GM20431 (cell line): ENCODE data around the gene FHIT.

Source experiments
- in situ Hi-C: fragments of 300-500 bp; cut with MseI, MboI; formaldehyde crosslinking; loops from one replicate; pipeline ENCODE4 v1.15.0; 2020; ENCODE audit warnings: low sequenced_read_pairs; ENCODE audit not compliant: unreplicated experiment

Gene FHIT

DNA sequence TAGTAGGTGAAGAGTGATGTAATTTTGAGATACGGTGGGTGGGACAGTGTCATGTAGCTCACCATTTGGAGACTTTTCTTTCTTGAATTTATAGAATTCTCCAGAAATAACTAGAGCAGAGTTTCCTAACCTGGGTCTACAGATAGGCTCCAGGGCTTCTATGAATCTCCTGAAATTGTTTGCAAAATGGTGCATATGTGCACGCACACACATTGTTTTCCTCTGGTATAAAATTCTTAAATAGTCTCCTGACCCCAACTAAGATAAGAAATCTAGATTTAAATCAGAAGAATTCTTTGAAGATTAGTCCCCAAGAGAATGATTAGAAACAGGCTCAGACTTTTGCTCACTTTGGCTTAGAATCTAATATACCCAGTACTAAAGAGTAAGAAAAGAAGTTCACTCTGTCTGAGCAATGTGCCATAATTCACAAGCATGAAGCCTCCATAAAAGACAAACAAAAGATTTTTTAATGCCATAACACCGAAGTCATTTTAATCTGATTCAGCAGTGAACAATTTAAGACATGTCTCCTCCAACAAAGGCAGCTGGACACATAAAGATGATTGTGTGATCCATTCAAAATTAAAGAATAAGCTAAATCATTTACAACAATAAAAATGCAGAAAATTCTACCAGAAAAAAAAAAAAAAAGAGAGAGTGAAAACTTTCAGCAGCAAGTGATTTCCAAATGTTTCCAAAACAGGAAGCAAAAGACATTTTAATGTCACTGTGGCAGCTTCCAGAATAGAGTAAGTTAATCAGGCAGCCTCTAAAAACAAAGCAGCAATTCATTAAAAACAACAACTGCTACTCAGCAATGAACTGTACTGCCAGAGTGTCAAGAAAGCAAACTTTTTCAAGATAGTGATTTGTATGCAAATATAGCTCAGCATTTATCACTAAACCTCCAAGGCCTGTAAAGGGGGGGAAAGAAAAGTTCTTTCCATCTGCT lies 1225.9 kb downstream of the FHIT start:
- in situ Hi-C loops = no loop called here

GRCh38 chr3:60024400-60024799 lies 1226.9 kb downstream of the FHIT start:
- in situ Hi-C loops = no loop called here

- in situ Hi-C loops = no loop called here
These were observed 1228.1 kb downstream of the FHIT start for GRCh38 chr3:60023189-60023588.

GRCh38 chr3:60017631-60018030 lies 1233.6 kb downstream of the FHIT start:
- in situ Hi-C loops = no loop called here

DNA sequence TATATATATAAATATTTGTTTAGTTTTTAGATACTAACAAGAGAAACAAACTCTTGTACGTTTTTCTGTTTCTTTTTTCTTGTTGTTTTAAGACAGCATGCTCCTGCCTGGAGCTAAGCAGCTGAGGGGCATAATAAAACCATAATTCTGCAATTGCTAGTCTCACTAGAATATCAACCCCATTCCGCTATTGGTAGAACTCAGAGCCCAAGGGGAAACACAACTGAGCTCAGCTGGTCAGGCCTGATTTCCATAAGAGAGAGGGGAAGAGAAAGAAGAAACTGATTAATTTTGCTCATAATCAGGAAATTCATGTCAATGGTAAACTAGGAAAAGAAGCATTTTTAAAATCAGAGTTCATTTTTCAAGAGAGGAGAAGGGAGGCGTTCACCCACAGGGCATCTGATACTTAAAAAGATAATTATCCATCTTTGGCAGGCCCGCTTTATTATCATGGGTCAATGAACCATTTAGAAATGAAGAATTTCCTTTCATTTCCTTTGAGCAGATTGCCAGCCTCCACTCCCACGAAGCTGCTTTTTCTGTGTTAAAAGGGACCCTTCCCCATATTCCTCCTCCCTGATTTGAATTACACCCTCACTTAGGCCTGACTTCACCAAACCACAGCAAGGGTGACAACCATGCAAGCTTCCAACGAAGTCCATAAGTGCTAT lies 1236.1 kb downstream of the FHIT start:
- in situ Hi-C loops = no loop called here

DNA sequence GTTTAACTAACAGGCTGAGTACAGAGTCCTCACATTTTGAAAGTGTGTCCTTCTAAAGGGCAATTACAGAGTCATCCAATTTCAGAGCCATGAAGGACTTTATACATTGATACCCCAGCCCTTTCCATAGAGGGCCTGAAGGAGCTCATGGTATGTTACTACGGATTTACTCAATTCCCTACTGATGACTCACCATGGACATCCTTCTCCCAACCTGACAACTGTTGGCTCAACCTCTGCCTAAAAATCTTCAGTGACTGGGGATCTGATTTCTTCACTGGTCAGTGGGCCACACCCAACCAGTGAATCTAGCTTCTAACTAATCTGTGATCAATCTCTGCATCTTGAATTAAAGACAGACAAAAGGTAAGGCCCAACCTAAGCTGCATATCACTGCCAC lies 1238.0 kb downstream of the FHIT start:
- in situ Hi-C loops = no loop called here

- in situ Hi-C loops = no loop called here
These were observed 1240.0 kb downstream of the FHIT start for GRCh38 chr3:60011218-60011617.

GRCh38 chr3:60010781-60011180 lies 1240.5 kb downstream of the FHIT start:
- in situ Hi-C loops = no loop called here

DNA sequence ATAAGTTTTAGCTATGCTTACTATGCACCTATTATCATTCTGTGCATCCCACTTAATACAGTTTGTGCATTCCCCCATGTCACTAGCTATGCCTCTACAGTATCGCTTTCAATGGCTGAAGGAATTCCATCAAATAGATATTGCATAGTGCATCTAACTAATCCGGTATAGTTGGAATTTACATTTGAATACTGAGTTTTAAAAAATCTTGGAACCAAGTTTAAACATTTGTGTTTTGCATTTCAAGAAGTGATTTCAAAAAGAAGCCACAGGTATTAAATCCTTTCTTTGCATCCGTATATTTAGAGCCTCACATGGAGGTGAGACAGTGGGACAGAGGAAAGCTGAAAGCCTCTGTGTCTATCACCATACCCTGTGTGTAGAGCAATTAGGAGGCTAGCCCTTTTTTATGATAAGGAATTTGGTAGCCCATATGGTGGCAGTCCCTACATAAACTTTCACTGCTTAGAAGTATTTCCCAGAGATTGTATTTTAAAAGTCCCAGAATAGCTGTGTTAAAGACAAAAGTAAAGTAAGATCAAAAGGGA lies 1241.2 kb downstream of the FHIT start:
- in situ Hi-C loops = no loop called here

DNA sequence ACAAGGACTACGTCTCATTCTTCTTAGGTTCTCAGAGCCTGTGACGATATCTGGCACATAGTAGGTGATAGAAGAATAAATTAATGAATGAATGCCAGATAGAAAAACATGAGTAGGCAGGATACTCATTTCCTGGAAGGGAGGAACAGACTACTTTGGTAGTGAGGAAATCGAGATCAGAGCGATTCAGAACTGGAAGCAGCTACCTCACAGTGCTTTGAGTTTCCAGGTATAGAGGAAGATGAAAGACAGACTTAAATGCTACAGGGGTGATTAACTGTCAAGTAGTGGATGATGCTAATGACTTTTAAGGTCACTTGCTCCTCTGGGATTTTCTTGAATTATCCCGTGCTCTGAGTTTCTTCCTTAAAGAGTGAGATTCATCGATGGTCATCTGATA lies 1249.9 kb downstream of the FHIT start:
- in situ Hi-C loops = no loop called here

DNA sequence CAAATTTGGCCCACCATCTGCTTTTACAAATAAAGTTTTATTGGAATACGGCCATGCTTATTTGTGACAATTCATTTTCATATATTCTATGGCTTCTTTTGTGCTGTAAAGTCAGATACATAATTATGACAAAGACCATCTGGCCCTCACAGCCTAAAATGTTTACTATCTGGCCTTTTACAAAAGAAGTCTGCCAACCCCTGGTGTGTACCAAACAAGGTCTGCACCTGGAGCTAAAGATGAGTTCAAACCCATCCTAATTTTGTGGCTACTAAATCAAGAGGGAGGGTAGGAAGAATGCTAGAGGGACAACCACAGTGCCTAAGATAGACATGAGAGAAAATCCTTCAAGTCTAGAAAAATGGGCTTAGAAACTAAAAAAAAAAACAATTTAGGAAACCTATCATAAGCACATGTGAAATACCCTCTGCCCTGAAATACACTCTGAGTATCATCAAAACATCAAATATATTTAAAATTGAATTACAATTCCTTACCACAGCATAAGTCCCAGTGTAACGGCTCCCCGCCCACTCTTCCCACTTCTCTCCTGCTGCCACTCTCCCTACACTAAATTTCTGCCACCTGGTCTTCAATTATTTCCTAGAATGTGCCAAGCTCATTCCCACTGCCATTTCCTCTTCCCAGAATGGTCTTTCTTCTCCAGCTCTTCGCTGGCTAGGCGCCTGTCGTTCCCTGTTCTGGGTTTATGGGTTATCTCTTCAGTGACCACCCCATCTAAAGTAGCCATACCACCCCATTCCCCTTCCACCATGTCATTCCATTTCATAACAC lies 1250.7 kb downstream of the FHIT start:
- in situ Hi-C loops = no loop called here

GRCh38 chr3:59998058-59998457 lies 1253.2 kb downstream of the FHIT start:
- in situ Hi-C loops = no loop called here

- in situ Hi-C loops = no loop called here
These were observed 1253.7 kb downstream of the FHIT start for GRCh38 chr3:59997583-59997982.

- in situ Hi-C loops = no loop called here
These were observed 1255.2 kb downstream of the FHIT start for GRCh38 chr3:59996056-59996455.

GRCh38 chr3:59995563-59995962 lies 1255.7 kb downstream of the FHIT start:
- in situ Hi-C loops = no loop called here

DNA sequence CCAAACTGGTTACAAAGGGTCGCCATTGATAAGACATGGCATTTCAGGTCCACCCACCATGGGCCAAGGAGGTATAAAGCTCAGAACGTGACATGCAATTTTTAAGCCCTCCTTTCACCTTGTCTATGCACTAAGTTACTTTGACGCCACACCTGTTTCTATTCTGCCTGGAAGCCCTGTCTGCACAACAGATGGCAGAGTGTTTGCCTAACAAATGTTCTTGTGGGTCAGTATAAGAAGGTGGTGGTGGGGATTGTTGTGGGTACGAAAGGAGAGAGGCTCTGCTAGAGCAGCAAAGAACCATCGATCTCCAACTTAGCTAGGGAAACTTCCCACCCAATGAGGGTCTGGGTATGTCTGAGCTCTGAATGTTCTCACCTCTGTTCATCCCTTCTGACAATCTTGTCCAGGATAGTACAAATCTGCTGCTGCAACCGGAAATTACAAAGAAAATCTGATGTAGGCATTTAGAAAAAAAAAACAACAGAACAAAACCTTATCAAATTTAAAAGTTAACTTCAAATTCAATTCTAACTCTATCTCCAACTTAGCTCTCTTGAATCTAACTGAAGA lies 1256.4 kb downstream of the FHIT start:
- in situ Hi-C loops = no loop called here

DNA sequence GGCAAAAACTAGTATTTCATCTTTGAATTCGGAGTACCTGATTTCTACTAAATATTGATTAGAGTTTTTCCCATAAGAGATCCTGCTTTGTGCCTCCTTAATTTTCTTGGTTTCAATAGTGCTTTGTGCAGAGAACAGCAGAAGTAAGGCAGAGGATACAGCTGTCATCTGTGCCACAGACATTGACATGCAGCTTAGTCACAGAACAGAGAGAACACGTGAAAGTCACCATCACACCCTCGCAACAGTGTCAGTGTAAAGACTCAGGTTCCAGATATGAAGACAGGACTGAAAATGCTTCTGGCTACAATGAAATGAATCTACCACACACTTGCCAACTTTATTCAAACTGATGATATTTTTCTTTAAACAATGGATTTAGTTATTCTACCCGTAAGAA lies 1258.7 kb downstream of the FHIT start:
- in situ Hi-C loops = no loop called here

- in situ Hi-C loops = no loop called here
These were observed 1260.3 kb downstream of the FHIT start for GRCh38 chr3:59990915-59991314.

- in situ Hi-C loops = no loop called here
These were observed 1268.7 kb downstream of the FHIT start for GRCh38 chr3:59982510-59982909.

DNA sequence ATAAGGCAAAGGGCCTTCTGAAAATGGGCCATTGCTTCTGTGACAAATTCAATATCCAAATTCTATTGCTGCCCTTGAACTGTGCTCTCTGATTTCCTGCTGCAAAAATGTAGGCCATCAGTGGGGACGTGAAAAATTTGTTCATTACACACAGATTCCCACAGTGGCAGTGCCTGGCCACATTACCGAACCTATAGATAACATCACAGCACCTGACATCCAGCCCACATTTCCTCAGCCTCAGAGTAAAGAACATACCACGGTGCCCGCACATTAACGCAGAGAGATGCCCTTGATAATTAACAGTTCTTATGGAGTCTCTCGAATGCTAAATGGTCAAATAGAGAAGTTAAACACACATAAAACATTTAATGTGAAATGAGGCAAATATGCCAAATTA lies 1269.9 kb downstream of the FHIT start:
- in situ Hi-C loops = no loop called here
